ENCODE results near the gene EPB41.

EPB41 gene

DNA sequence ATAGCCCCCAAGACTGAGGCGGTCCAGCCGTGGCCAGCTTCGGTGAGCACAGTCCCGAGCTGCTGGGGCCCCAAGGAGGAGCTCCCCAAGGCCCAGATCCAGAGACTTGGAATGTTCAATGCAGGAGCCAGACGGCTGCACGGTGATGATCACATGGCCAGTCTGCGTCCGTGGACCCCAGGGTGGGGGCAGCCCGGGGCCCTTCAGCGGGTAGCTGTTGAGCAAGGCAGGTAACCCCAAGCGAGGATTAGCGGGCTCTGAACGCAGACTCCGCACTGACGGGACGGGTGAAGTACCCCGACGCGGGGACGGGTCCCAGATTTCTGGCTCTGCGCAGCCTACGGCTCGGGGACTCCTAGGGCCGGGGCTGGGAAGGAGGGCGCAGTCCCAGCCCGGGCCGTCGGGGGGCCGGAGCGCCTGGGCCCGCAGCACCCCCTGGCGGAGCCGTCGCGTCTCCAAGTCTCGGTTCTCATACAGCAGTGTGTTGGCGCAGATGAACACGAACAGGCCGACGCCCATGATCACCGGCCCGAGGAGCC, 206.6 kb downstream of the EPB41 start:
- Histone ChIP-seq H3K4me2 (no peak overlapping the region), H2AFZ (ENCODE audit: low read depth) (no peak overlapping the region), H3K36me3 (ENCODE audit: insufficient read depth) (peaks cover 3% of the 10 kb centered on the region; the same call in 1 of the 2 replicates), H3K27me3 (ENCODE audit: insufficient read depth, low read depth) (no peaks in the 10 kb centered on the region), H3K9ac (no peak overlapping the region), H3K27ac (no peak overlapping the region), H4K20me1 (ENCODE audit: insufficient read depth) (no peaks in the 10 kb centered on the region), H3K79me2 (ENCODE audit: insufficient read depth, low read depth) (no peaks in the 10 kb centered on the region), H3K4me3 (IDR thresholded peaks at IDR 0.05; ENCODE audit: insufficient read depth, low read depth, low read length) (no peak overlapping the region), H3K4me1 (ENCODE audit: low read depth, poor library complexity, severe bottlenecking) (no peaks in the 10 kb centered on the region)
- no peak for TF ChIP-seq CTCF (conservative IDR thresholded peaks at IDR 0.05; ENCODE audit: low read depth, low read length)

- no peak overlapping the region for H2AFZ ChIP-seq (ENCODE audit: low read depth)
Observed at GRCh38 chr1:29121516-29121935, 207.2 kb downstream of the EPB41 start.

GRCh38 chr1:29121936-29122681, 207.7 kb downstream of the EPB41 start:
- no peak overlapping the region for H3K4me3 ChIP-seq (IDR thresholded peaks at IDR 0.05; ENCODE audit: insufficient read depth, low read depth, low read length)
- TF ChIP-seq CTCF (conservative IDR thresholded peaks at IDR 0.05; ENCODE audit: low read depth, low read length) = no peak
- no peaks in the 10 kb centered on the region for H3K79me2 ChIP-seq (ENCODE audit: insufficient read depth, low read depth)
- no peaks in the 10 kb centered on the region for H3K27me3 ChIP-seq (ENCODE audit: insufficient read depth, low read depth)
- no peak overlapping the region for H3K4me2 ChIP-seq
- peaks cover 3% of the 10 kb centered on the region; the same call in 1 of the 2 replicates for H3K36me3 ChIP-seq (ENCODE audit: insufficient read depth)
- H3K9ac ChIP-seq = no peak overlapping the region
- no peaks in the 10 kb centered on the region for H3K4me1 ChIP-seq (ENCODE audit: low read depth, poor library complexity, severe bottlenecking)
- no peaks in the 10 kb centered on the region for H4K20me1 ChIP-seq (ENCODE audit: insufficient read depth)
- H3K27ac ChIP-seq = no peak overlapping the region
- no peak overlapping the region for H2AFZ ChIP-seq (ENCODE audit: low read depth)

More at GRCh38 chr1:29121516-29121935, 207.2 kb downstream of the EPB41 start:
- Histone ChIP-seq H3K4me3 (IDR thresholded peaks at IDR 0.05; ENCODE audit: insufficient read depth, low read depth, low read length) (no peak overlapping the region), H3K4me1 (ENCODE audit: low read depth, poor library complexity, severe bottlenecking) (no peaks in the 10 kb centered on the region), H4K20me1 (ENCODE audit: insufficient read depth) (no peaks in the 10 kb centered on the region), H3K27ac (no peak overlapping the region), H3K4me2 (no peak overlapping the region), H3K36me3 (ENCODE audit: insufficient read depth) (peaks cover 3% of the 10 kb centered on the region; the same call in 1 of the 2 replicates), H3K27me3 (ENCODE audit: insufficient read depth, low read depth) (no peaks in the 10 kb centered on the region), H3K79me2 (ENCODE audit: insufficient read depth, low read depth) (no peaks in the 10 kb centered on the region), H3K9ac (no peak overlapping the region)
- no peak for TF ChIP-seq CTCF (conservative IDR thresholded peaks at IDR 0.05; ENCODE audit: low read depth, low read length)

DNA sequence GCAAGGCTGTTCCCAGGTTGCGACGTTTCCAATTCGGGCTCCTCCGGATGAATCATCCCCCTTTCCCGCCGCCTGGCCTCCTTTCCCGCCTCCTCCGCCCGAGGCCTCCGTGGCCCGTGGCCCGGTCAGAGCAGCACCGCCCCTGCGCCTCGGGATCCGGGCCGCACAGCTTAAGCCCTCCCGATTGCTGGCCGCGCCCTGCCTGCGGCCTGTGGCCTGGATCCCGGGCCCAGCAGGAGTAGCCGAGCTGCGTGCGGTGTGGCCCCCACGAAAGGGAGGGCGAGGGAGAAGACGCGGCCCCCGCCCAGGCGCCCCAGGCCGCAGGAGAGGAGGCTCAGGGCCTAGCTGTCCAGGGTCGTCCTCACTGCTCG, 208.3 kb downstream of the EPB41 start:
- Histone ChIP-seq H2AFZ (ENCODE audit: low read depth) (no peak overlapping the region), H3K79me2 (ENCODE audit: insufficient read depth, low read depth) (no peaks in the 10 kb centered on the region), H3K36me3 (ENCODE audit: insufficient read depth) (peaks cover 3% of the 10 kb centered on the region; the same call in 1 of the 2 replicates), H3K4me3 (IDR thresholded peaks at IDR 0.05; ENCODE audit: insufficient read depth, low read depth, low read length) (no peak overlapping the region), H4K20me1 (ENCODE audit: insufficient read depth) (no peaks in the 10 kb centered on the region), H3K4me1 (ENCODE audit: low read depth, poor library complexity, severe bottlenecking) (no peaks in the 10 kb centered on the region), H3K9ac (no peak overlapping the region), H3K27ac (no peak overlapping the region), H3K27me3 (ENCODE audit: insufficient read depth, low read depth) (no peaks in the 10 kb centered on the region), H3K4me2 (no peak overlapping the region)
- TF ChIP-seq CTCF (conservative IDR thresholded peaks at IDR 0.05; ENCODE audit: low read depth, low read length) = no peak

Data from KMS-11 (cell line).